PFSK-1 (cell line): ENCODE data around the gene TRPT1.

Experiments used
- POLR2AphosphoS5 ChIP-seq: IDR thresholded peaks from 2 replicates; pipeline ENCODE4 v1.6.1; 2012; ENCODE audit warnings: low read depth, mild to moderate bottlenecking, control low read depth, low read length, moderate library complexity
- SIN3A ChIP-seq: IDR thresholded peaks from 2 replicates; pipeline ENCODE4 v1.6.1; 2012; ENCODE audit warnings: mild to moderate bottlenecking, low read length, moderate library complexity, borderline replicate concordance; ENCODE audit not compliant: insufficient read depth
- TAF1 ChIP-seq: IDR thresholded peaks from 2 replicates; pipeline ENCODE4 v1.6.1; 2012; ENCODE audit warnings: low read length, control low read depth, borderline replicate concordance; ENCODE audit not compliant: insufficient read depth

GRCh38 chr11:64268025-64268892 is 42.3 kb upstream of the TRPT1 start:
- TF ChIP-seq TAF1 (no peak), SIN3A (0 out of 2 replicates have a peak, but pooled peaks have one; percentile 30), POLR2AphosphoS5 (peak; percentile 33)
